ACC112 (cell line): ENCODE data around the gene GDF7.

Source experiments
- H2AFZ ChIP-seq: fragments of 200-600 bp; sonication (generic); one replicate; pipeline ENCODE4 v1.6.0; 2017; ENCODE audit warnings: antibody characterized with exemption, low read length; ENCODE audit not compliant: unreplicated experiment
- H3K27ac ChIP-seq: fragments of 200-600 bp; sonication (generic); 2 replicates; pipeline ENCODE4 v1.5.1; 2014; ENCODE audit warnings: low read depth, mild to moderate bottlenecking, antibody characterized with exemption, low read length, moderate library complexity
- H3K27me3 ChIP-seq: fragments of 200-600 bp; sonication (generic); 2 replicates; pipeline ENCODE4 v1.6.1; 2014; ENCODE audit warnings: mild to moderate bottlenecking, antibody characterized with exemption, low read length, moderate library complexity, mixed read lengths; ENCODE audit not compliant: insufficient read depth
- H3K36me3 ChIP-seq: fragments of 200-600 bp; sonication (generic); 2 replicates; pipeline ENCODE4 v1.6.1; 2016; ENCODE audit warnings: mild to moderate bottlenecking, antibody characterized with exemption, low read length, moderate library complexity, mixed read lengths; ENCODE audit not compliant: insufficient read depth
- H3K4me1 ChIP-seq: fragments of 200-600 bp; sonication (generic); one replicate; pipeline ENCODE4 v1.6.1; 2016; ENCODE audit warnings: low read length, mixed read lengths; ENCODE audit not compliant: insufficient read depth, unreplicated experiment, control insufficient read depth
- H3K4me3 ChIP-seq: fragments of 200-600 bp; sonication (generic); 2 replicates; pipeline ENCODE4 v1.5.1; 2014; ENCODE audit warnings: mild to moderate bottlenecking, low read depth, low read length
- H3K79me2 ChIP-seq: fragments of 200-600 bp; sonication (generic); one replicate; pipeline ENCODE4 v1.6.0; 2016; ENCODE audit warnings: low read length; ENCODE audit not compliant: control insufficient read depth, unreplicated experiment, insufficient read depth

Gene GDF7

DNA sequence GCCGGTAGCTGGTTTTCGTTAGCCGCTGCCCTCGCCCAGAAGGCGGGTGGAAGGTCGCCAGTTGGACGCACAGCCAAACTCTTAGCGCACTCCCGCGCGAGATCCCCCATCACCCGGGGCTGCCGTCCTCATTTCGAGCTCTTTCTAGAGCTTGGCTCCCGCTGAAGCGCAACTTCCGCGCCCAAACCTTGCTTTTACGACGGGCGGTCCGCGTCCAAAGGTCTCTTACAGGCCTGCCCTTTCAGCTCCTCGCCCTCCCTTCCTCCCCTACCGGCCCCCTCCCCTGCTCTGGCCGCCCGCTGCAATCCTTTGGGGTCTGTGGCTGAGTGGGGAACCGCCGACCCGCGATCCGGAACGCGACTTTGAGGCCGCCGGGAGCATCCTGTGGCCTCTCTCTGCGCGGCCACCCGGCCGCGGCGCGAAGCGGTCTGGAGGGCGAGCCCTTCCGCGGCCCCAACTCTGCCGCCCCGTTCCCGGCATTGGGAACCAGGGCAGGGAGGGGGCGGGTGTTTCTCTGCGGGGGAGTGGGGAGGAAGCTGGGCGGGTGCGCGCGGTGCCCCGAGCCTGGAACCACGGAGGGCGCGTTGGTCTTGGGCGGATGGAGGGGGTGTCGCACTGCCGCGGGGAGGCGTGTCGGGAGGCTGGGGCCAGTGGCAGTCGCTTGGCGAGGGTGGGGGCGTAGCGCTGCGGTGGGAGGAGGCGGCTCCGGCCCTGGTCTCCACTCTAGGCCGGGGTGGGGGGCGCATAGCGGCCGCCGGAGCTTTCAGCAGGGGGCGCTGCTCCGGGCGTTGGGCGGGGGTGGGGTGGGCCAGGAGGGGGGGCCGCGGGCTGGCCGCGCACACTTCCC, at the start of gene GDF7:
TSS of gene GDF7 (plus strand) at position 841 of the 847 bp plus-strand sequence. CDS start 96 bp downstream, outside the sequence.
- Histone ChIP-seq H3K36me3 (no peaks in the 10 kb centered on the region), H2AFZ (peak within 1 kb of the TSS; percentile 32), H3K27ac (no peak within 1 kb of the TSS), H3K27me3 (peaks cover 68% of the 10 kb centered on the region), H3K4me1 (no peaks in the 10 kb centered on the region), H3K4me3 (peak within 1 kb of the TSS; percentile 65), H3K79me2 (no peaks in the 10 kb centered on the region)

DNA sequence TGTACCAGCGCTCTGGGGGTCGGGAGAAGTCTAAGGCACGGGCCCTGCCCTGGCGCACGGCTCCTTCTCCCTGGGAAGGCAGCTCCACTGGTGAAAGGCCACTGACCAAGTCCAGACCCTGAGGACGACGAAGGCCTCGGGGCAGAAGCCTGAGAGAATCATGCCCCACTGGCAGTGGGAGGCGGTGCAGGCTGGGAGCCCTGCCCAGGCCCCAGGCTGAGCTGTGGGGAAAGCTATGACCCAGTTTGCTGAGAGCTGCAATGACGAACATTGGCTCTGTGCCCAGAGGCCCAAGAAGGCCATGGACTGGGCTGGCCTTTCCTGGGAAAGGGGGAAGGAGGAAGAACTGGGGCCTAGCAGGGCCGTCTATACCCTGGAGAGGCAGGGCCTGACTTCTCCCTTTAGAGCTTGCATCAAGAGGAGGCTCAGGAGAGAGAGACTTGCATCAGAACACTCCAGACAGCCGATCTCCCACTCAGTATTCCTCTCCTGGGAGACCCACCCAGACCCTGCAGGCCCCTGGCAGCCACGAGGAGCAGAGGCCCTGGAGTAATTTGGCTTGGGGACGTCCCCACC, 49.0 kb upstream of the GDF7 start:
- Histone ChIP-seq H3K27ac (peak overlapping the region; percentile 96), H2AFZ (peak overlapping the region; percentile 43), H3K4me3 (no peak overlapping the region), H3K36me3 (no peaks in the 10 kb centered on the region), H3K79me2 (no peaks in the 10 kb centered on the region), H3K27me3 (no peaks in the 10 kb centered on the region), H3K4me1 (peaks cover 41% of the 10 kb centered on the region)

DNA sequence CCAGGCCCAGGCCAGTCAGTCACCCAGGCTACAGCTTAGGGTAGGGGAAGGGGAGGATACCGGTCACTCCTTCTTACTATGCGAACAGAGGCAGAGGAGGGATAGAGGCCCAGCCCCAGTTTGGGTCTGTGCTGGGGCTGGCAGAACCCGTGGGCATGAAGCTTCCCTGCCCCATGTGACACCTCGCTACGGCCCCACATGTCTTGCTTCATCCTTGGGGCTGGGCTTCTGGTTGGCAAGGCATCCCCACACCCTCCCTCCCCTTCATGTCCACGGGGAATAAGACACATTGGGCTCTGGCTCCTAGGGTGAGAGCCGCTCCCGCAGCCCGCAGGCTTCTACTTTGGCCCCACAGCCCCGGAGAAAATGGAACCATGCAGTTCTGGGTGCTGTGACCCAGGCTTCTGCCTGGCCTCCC, 48.5 kb upstream of the GDF7 start:
- H3K4me3 ChIP-seq: no peak overlapping the region
- H2AFZ ChIP-seq: no peak overlapping the region
- H3K4me1 ChIP-seq: peaks cover 41% of the 10 kb centered on the region

DNA sequence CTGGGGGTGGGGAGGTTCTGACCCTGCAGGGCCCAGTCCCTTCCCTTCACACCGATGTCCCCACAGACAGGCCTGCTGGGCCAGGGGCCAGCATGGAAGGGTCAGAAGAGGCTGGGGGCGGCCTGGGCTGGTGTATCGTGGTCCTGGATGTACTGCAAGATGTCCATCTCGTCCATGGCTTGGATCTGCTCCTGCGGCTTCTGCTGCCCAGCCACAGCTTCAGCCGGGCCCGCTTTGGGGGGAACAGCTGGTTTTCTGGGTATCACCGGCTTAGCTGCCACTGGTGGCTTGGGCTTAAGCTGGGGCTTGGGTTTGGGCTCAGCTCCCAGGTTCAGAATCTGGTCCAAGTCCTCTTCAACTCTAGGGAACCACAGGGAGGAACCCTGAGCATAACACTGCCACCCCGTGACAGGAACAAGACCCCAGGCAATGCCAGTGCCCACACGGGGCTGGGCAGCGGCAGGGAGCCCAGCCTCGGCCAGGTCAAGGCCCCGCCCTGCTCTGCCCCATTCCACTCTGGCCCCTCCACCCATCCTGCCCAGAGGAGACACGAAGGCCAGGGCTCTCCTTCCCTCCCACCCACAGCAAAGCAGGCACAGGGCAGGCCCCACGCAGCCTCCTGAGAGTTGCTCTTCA, 47.9 kb upstream of the GDF7 start:
- Histone ChIP-seq H3K27ac (peak overlapping the region; percentile 96), H2AFZ (no peak overlapping the region), H3K4me1 (peaks cover 40% of the 10 kb centered on the region), H3K27me3 (no peaks in the 10 kb centered on the region), H3K36me3 (no peaks in the 10 kb centered on the region), H3K79me2 (no peaks in the 10 kb centered on the region), H3K4me3 (no peak overlapping the region)

More for the DNA sequence above, 48.5 kb upstream of the GDF7 start:
- Histone ChIP-seq H3K27me3 (no peaks in the 10 kb centered on the region), H3K79me2 (no peaks in the 10 kb centered on the region), H3K36me3 (no peaks in the 10 kb centered on the region), H3K27ac (peak overlapping the region; percentile 96)

DNA sequence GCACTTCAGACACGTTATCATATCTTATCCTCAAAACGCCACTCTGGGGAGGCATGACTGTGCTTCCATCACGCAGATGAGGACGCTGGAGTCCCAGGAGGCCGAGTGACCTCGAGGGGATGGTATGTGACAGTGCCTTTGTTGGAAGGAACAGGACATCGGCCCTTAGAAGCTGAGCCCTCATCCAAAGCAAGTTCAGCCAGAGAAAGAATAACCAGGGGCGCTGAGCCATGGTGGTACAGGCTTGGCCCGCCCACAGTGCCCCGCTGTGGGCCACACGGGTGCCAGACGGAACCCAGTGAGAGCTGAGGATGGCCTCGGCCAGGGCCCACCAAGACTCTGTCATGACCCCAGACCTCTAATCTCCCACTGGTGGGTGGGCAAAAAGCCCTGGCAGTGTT, 47.3 kb upstream of the GDF7 start:
- no peak overlapping the region for H2AFZ ChIP-seq
- H3K79me2 ChIP-seq: no peaks in the 10 kb centered on the region
- H3K4me3 ChIP-seq: no peak overlapping the region
- peak overlapping the region; percentile 96; the same call in 1 of the 2 replicates for H3K27ac ChIP-seq
- no peaks in the 10 kb centered on the region for H3K36me3 ChIP-seq
- peaks cover 33% of the 10 kb centered on the region for H3K4me1 ChIP-seq
- H3K27me3 ChIP-seq: no peaks in the 10 kb centered on the region

DNA sequence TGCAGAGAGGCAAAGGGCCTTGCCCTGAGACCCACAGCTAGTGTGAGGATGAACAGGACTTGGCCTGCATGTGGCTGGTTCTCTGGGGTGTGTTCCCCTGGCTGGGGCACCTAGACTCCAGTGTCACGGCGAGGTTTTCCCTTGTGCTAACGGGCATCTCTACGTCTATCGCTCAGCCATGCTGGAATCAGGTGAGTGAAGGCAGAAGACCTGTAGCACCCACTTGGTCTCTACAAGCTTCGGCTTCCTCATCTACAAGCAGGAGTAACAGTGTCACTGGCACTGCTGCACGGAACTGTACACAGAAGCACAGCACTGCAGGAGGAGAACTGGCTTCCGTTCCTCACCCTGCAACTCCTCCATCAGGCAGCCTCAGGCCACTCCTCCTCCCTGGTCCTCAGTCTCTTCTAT, 46.7 kb upstream of the GDF7 start:
- Histone ChIP-seq H3K27me3 (no peaks in the 10 kb centered on the region), H3K4me1 (peaks cover 32% of the 10 kb centered on the region), H3K36me3 (no peaks in the 10 kb centered on the region), H3K4me3 (no peak overlapping the region), H3K79me2 (no peaks in the 10 kb centered on the region), H2AFZ (no peak overlapping the region), H3K27ac (peak overlapping the region; percentile 96; the same call in 1 of the 2 replicates)

DNA sequence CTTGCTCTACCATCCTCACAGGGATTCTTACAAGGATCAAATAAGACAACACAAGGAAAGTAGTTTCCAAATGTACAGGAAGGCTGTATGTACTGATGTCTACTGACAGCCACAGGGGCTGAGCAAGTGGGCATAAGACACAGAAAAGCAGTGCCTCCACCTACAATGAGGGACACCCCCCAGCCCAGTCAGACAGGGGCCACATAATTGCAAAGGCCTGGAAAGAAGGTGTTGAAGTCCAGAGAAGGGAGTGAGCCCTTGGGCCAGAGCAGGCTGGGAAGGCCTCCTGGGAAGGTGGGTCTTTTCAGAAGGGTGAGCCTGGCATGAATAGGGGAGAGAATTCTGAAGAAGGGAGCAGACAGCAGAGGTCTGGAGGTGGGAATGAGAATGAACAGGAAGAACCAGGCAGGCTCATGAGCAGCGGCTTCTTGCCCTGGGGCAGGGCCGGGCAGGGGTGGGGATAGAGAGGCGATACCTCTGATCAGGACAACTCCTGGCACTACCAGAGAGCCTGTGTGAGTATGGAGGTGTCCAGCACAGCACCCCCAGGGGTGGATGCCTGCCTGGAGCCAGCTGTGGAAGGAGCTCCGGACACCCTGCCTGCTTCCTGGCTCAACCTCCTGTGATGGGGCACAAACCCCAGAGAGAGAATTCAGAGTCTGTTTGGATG, 46.1 kb upstream of the GDF7 start:
- Histone ChIP-seq H3K27me3 (no peaks in the 10 kb centered on the region), H3K79me2 (no peaks in the 10 kb centered on the region), H3K27ac (no peak overlapping the region), H3K4me3 (no peak overlapping the region), H3K36me3 (no peaks in the 10 kb centered on the region), H2AFZ (no peak overlapping the region), H3K4me1 (peaks cover 32% of the 10 kb centered on the region)

DNA sequence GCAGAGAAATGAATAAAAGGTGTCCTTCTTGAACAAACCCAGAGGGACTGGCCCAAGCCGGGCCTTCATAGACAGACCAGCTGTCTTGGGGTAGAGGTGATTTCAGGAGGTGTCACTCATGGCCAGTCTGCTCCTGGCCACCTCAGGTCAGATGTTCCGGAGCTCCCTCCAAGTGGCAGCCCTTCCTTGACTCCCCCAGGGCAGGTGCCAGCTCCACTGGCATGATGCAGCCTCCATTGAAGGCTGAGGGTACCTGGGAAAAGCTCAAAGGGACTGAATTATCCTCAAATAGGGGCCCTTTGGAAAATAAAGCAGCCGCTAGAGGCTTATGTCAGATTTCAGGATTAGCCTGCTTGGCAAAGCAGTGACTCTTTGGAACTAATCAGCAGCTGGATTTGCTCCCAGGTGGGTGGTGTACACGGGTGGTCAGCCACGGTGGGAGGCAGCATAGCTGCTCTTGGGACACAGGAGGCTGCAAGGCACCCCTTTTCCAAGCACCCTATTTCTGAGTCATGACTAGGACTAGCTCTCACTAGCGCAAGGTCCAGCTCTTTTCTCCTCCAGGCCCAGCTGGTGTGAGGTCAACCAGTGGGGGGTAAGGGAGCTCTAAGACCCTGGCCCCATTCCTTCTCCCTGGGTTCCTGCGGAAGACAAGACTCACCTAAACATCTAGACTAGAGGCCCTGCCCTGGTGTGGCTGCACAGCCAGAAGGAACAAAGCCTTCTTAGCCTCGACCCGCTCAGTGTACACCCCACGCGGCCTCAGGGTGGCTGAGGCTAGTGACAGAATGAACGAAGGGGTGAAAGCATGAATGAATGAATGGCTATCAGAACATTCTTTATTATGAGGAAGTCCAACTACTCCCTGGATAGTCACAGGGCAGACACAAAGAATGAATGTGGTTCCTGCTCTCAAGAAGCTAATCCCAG, 45.3 kb upstream of the GDF7 start:
- Histone ChIP-seq H3K4me3 (no peak overlapping the region), H3K27ac (no peak overlapping the region), H3K36me3 (no peaks in the 10 kb centered on the region), H2AFZ (no peak overlapping the region), H3K79me2 (no peaks in the 10 kb centered on the region), H3K27me3 (no peaks in the 10 kb centered on the region), H3K4me1 (peaks cover 31% of the 10 kb centered on the region)

DNA sequence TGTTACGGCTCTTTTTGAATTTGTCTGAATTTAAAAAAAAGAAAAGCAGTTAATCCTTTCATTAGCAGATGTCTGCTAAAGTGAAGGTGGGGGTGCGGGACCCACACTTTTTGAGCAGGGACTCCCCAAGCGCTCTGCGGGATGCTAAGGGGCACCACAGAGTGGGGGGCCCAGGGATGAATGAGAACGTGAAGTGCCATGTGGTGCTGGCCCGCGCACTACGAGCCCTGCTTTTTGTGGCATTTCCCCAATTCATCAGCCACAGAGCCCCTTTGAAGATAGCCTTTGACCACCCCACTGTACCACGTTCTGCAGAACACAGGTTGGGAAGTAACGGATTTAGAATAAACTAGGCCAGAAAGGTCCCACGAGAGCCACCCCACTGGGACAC, 44.7 kb upstream of the GDF7 start:
- H3K79me2 ChIP-seq: no peaks in the 10 kb centered on the region
- peaks cover 25% of the 10 kb centered on the region for H3K4me1 ChIP-seq
- H3K27ac ChIP-seq: no peak overlapping the region
- H3K36me3 ChIP-seq: no peaks in the 10 kb centered on the region
- no peak overlapping the region for H2AFZ ChIP-seq
- H3K27me3 ChIP-seq: no peaks in the 10 kb centered on the region
- no peak overlapping the region for H3K4me3 ChIP-seq

DNA sequence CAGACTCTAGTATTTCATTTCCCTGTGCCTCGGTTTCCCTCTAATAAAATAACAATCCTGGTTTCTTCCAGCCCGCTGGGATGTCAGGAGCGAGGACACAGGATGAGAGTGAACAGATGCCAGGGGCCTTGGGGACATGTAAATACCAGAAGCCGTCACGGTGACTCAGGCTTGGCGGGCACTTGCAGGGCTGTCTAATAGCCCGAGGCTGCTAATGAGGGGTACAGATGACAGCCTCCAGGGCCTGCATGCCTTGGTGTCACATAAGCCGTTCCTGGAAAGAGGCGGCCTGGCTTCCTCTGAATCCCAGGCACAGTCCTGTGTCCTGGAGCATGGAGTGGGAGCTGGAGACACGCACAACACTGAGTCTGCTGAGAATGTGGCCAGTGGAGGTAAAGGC, 44.2 kb upstream of the GDF7 start:
- H3K36me3 ChIP-seq: no peaks in the 10 kb centered on the region
- no peaks in the 10 kb centered on the region for H3K27me3 ChIP-seq
- peaks cover 20% of the 10 kb centered on the region for H3K4me1 ChIP-seq

More for the DNA sequence above, 44.2 kb upstream of the GDF7 start:
- Histone ChIP-seq H3K27ac (no peak overlapping the region), H3K4me3 (no peak overlapping the region), H3K79me2 (no peaks in the 10 kb centered on the region), H2AFZ (no peak overlapping the region)
